Ishikawa (cell line): ENCODE measurements around the gene PISD.

Experiments
- CEBPB ChIP-seq: IDR thresholded peaks from 2 replicates; pipeline ENCODE4 v1.6.1; 2012
- CREB1 ChIP-seq: IDR thresholded peaks from 2 replicates; pipeline ENCODE4 v1.6.1; 2012; ENCODE audit warnings: low read depth
- EGR1 ChIP-seq: IDR thresholded peaks from 2 replicates; pipeline ENCODE4 v1.6.1; 2012
- EP300 ChIP-seq: IDR thresholded peaks from 2 replicates; pipeline ENCODE4 v1.6.1; 2012; ENCODE audit warnings: borderline replicate concordance
- FOXM1 ChIP-seq: IDR thresholded peaks from 2 replicates; pipeline ENCODE4 v1.6.1; 2012; ENCODE audit warnings: low read depth, borderline replicate concordance
- MAX ChIP-seq: IDR thresholded peaks from 2 replicates; pipeline ENCODE4 v1.6.1; 2012
- NFIC ChIP-seq: IDR thresholded peaks from 2 replicates; pipeline ENCODE4 v1.6.1; 2012
- RAD21 ChIP-seq: IDR thresholded peaks from 2 replicates; pipeline ENCODE4 v1.6.1; 2012; ENCODE audit warnings: low read depth
- REST ChIP-seq: IDR thresholded peaks from 2 replicates; pipeline ENCODE4 v1.6.1; 2012; ENCODE audit warnings: low read depth, mild to moderate bottlenecking
- TAF1 ChIP-seq: IDR thresholded peaks from 2 replicates; pipeline ENCODE4 v1.6.1; 2012; ENCODE audit warnings: low read depth, mild to moderate bottlenecking
- TCF12 ChIP-seq: IDR thresholded peaks from 2 replicates; pipeline ENCODE4 v1.6.1; 2012; ENCODE audit warnings: low read depth
- TEAD4 ChIP-seq: IDR thresholded peaks from 2 replicates; pipeline ENCODE4 v1.6.1; 2012
- USF1 ChIP-seq: IDR thresholded peaks from 2 replicates; pipeline ENCODE4 v1.6.1; 2012
- YY1 ChIP-seq: IDR thresholded peaks from 2 replicates; pipeline ENCODE4 v1.6.1; 2012; ENCODE audit warnings: low read depth
- ZBTB7A ChIP-seq: IDR thresholded peaks from 2 replicates; pipeline ENCODE4 v1.6.1; 2012; ENCODE audit warnings: low read depth

Gene PISD

GRCh38 chr22:31604137-31604705 is 57.8 kb downstream of the PISD start:
- no peak for TF ChIP-seq NFIC
- no peak for TF ChIP-seq YY1
- no peak for TF ChIP-seq FOXM1
- no peak for TF ChIP-seq CEBPB
- no peak for TF ChIP-seq TEAD4
- TF ChIP-seq ZBTB7A = no peak
- no peak for TF ChIP-seq EGR1
- TF ChIP-seq REST = no peak
- TF ChIP-seq EP300 = no peak
- no peak for TF ChIP-seq RAD21
- TF ChIP-seq TCF12 = no peak

- TF ChIP-seq TAF1 = no peak
These were observed 58.4 kb downstream of the PISD start for GRCh38 chr22:31603574-31603973.

- TF ChIP-seq EGR1 = no peak
- TF ChIP-seq REST = no peak
- TF ChIP-seq USF1 = no peak
- no peak for TF ChIP-seq TEAD4
- TF ChIP-seq ZBTB7A = no peak
- no peak for TF ChIP-seq EP300
- TF ChIP-seq TAF1 = no peak
- no peak for TF ChIP-seq NFIC
- no peak for TF ChIP-seq CEBPB
- no peak for TF ChIP-seq MAX
- no peak for TF ChIP-seq RAD21
- no peak for TF ChIP-seq TCF12
- no peak for TF ChIP-seq YY1
- TF ChIP-seq FOXM1 = no peak
These were observed 58.9 kb downstream of the PISD start for GRCh38 chr22:31603081-31603525.

- TF ChIP-seq ZBTB7A = no peak
- TF ChIP-seq NFIC = no peak
- TF ChIP-seq EGR1 = no peak
- TF ChIP-seq CREB1 = no peak
- TF ChIP-seq EP300 = no peak
- TF ChIP-seq MAX = no peak
- no peak for TF ChIP-seq FOXM1
- no peak for TF ChIP-seq RAD21
- no peak for TF ChIP-seq TEAD4
- TF ChIP-seq TCF12 = no peak
- no peak for TF ChIP-seq YY1
- no peak for TF ChIP-seq CEBPB
- TF ChIP-seq USF1 = no peak
- TF ChIP-seq TAF1 = no peak
- no peak for TF ChIP-seq REST
These were observed 59.6 kb downstream of the PISD start for GRCh38 chr22:31602259-31602952.

GRCh38 chr22:31595271-31595670 is 66.7 kb downstream of the PISD start:
- TF ChIP-seq FOXM1 (no peak), NFIC (no peak), CEBPB (no peak), CREB1 (no peak), TAF1 (no peak), ZBTB7A (no peak), REST (no peak), MAX (no peak), RAD21 (no peak), EP300 (no peak), USF1 (no peak), TCF12 (no peak), YY1 (no peak), TEAD4 (no peak)
